Neural cell (in vitro differentiated cells): ENCODE measurements around the gene ABI3BP. TPM values are rescaled to one million over a fixed set of nuclear protein-coding genes. Genes with fewer than 3 reads are reported as not detected.

Source experiments
- H2AFZ ChIP-seq: fragments of 200-600, 300-800 bp; sonication (generic), shearing (Covaris generic); 2 replicates; pipeline ENCODE4 v1.6.0; 2014; ENCODE audit warnings: low read depth, mild to moderate bottlenecking, antibody characterized with exemption, low read length, moderate library complexity
- H3F3A ChIP-seq: fragments of 200-600 bp; shearing (Covaris generic); 2 replicates; pipeline ENCODE4 v1.6.1; 2016; ENCODE audit warnings: mild to moderate bottlenecking, moderate library complexity, mixed read lengths, antibody characterized with exemption, low read length; ENCODE audit not compliant: insufficient read depth, poor library complexity, severe bottlenecking
- H3K27ac ChIP-seq: fragments of 200-600, 300-800 bp; sonication (generic), shearing (Covaris generic); 2 replicates; pipeline ENCODE4 v1.5.1; 2014; ENCODE audit warnings: mild to moderate bottlenecking, low read length, moderate library complexity
- H3K27me3 ChIP-seq: fragments of 300-800, 200-600 bp; sonication (generic), shearing (Covaris generic); 2 replicates; pipeline ENCODE4 v1.6.0; 2014; ENCODE audit warnings: mild to moderate bottlenecking, low read depth, low read length, moderate library complexity; ENCODE audit not compliant: insufficient read depth
- H3K36me3 ChIP-seq: fragments of 300-800, 200-600 bp; sonication (generic), shearing (Covaris generic); 2 replicates; pipeline ENCODE4 v1.5.1; 2014; ENCODE audit warnings: mild to moderate bottlenecking, antibody characterized with exemption, low read length, moderate library complexity; ENCODE audit not compliant: insufficient read depth
- H3K4me2 ChIP-seq: fragments of 300-800, 200-600 bp; sonication (generic), shearing (Covaris generic); 2 replicates; pipeline ENCODE4 v1.6.0; 2014; ENCODE audit warnings: mild to moderate bottlenecking, low read length
- H3K4me3 ChIP-seq: fragments of 300-800, 200-600 bp; sonication (generic), shearing (Covaris generic); 2 replicates; pipeline ENCODE4 v1.5.1; 2014; ENCODE audit warnings: mild to moderate bottlenecking, low read length, moderate library complexity
- H3K79me2 ChIP-seq: fragments of 200-600 bp; shearing (Covaris generic); replicated peaks from 2 replicates; pipeline ENCODE4 v1.6.0; 2014; ENCODE audit warnings: mild to moderate bottlenecking, low read length, moderate library complexity; ENCODE audit not compliant: insufficient read depth
- H3K9ac ChIP-seq: fragments of 300-800, 200-600 bp; sonication (generic), shearing (Covaris generic); 2 replicates; pipeline ENCODE4 v1.6.1; 2016; ENCODE audit warnings: mild to moderate bottlenecking, low read length, mixed read lengths
- H3K9me2 ChIP-seq: fragments of 200-600 bp; shearing (Covaris generic); 2 replicates; pipeline ENCODE4 v1.6.1; 2016; ENCODE audit warnings: mild to moderate bottlenecking, low read length, mixed read lengths; ENCODE audit not compliant: insufficient read depth
- H3K9me3 ChIP-seq: fragments of 200-600, 300-800 bp; sonication (generic), shearing (Covaris generic); 2 replicates; pipeline ENCODE4 v1.6.1; 2016; ENCODE audit warnings: mild to moderate bottlenecking, mixed run types, low read length, moderate library complexity, mixed read lengths
- H4K20me1 ChIP-seq: fragments of 200-600 bp; shearing (Covaris generic); 2 replicates; pipeline ENCODE4 v1.6.1; 2016; ENCODE audit warnings: mild to moderate bottlenecking, mixed run types; ENCODE audit not compliant: insufficient read depth
- CTCF ChIP-seq: fragments of 450-650 bp; IDR thresholded peaks from 2 replicates; pipeline ENCODE4 v1.5.1; 2014; ENCODE audit warnings: antibody characterized with exemption, mild to moderate bottlenecking, moderate library complexity; ENCODE audit not compliant: poor library complexity, severe bottlenecking
- EP300 ChIP-seq: fragments of 450-650 bp; conservative IDR thresholded peaks from 2 replicates; pipeline ENCODE4 v1.6.1; 2014; ENCODE audit warnings: antibody characterized with exemption, mild to moderate bottlenecking, moderate library complexity; ENCODE audit not compliant: poor library complexity, severe bottlenecking
- EZH2 ChIP-seq: fragments of 200-600, 300-800 bp; shearing (Covaris generic), sonication (generic); IDR thresholded peaks from 2 replicates; pipeline ENCODE4 v1.6.1; 2014; ENCODE audit warnings: antibody characterized with exemption, low read length, borderline replicate concordance, mild to moderate bottlenecking; ENCODE audit not compliant: insufficient read depth, poor library complexity, severe bottlenecking
- MXI1 ChIP-seq: fragments of 450-650 bp; conservative IDR thresholded peaks from 2 replicates; pipeline ENCODE4 v1.6.1; 2014; ENCODE audit warnings: antibody characterized with exemption, mild to moderate bottlenecking; ENCODE audit not compliant: poor library complexity, severe bottlenecking
- POLR2AphosphoS5 ChIP-seq: IDR thresholded peaks from 2 replicates; pipeline ENCODE4 v1.6.1; 2012
- RAD21 ChIP-seq: fragments of 450-650 bp; conservative IDR thresholded peaks from 2 replicates; pipeline ENCODE4 v1.6.1; 2014; ENCODE audit warnings: antibody characterized with exemption, mild to moderate bottlenecking, moderate library complexity
- REST ChIP-seq: IDR thresholded peaks from 2 replicates; pipeline ENCODE4 v1.6.1; 2012; ENCODE audit warnings: borderline replicate concordance
- SMC3 ChIP-seq: fragments of 450-650 bp; conservative IDR thresholded peaks from 2 replicates; pipeline ENCODE4 v1.6.1; 2014; ENCODE audit warnings: antibody characterized with exemption, mild to moderate bottlenecking, moderate library complexity; ENCODE audit not compliant: poor library complexity
- TAF1 ChIP-seq: IDR thresholded peaks from 2 replicates; pipeline ENCODE4 v1.6.1; 2012; ENCODE audit warnings: low read depth
- polyA plus RNA-seq: library from polyadenylated mRNA; depleted of rRNA; stranded (reverse); fragments of >200 nt; gene quantifications from 2 replicates; pipeline ENCODE4 v1.2.3, GENCODE V29; 2014

ABI3BP gene
- polyA plus RNA-seq, 1 donor from 2014 or later, result not detected

GRCh38 chr3:100709842-100710260, 283.4 kb downstream of the ABI3BP start:
- H3K27ac ChIP-seq, result peak overlapping the region; percentile 80
- H4K20me1 ChIP-seq, result no peaks in the 10 kb centered on the region
- H2AFZ ChIP-seq, result no peak overlapping the region
- H3F3A ChIP-seq, result peaks cover 5% of the 10 kb centered on the region
- no peaks in the 10 kb centered on the region for H3K9me3 ChIP-seq
- TF ChIP-seq EZH2 (no peak), RAD21 (peak; percentile 34)
- no peaks in the 10 kb centered on the region for H3K36me3 ChIP-seq
- H3K4me3 ChIP-seq, result peak overlapping the region; percentile 81
- H3K9me2 ChIP-seq, result no peaks in the 10 kb centered on the region
- peak overlapping the region; percentile 90 for H3K9ac ChIP-seq
- H3K4me2 ChIP-seq, result peak overlapping the region; percentile 87
- no peaks in the 10 kb centered on the region for H3K27me3 ChIP-seq
- H3K79me2 ChIP-seq, result peaks cover 46% of the 10 kb centered on the region

GRCh38 chr3:100708989-100709841, 284.0 kb downstream of the ABI3BP start, which contains the start of gene TFG:
TSS of gene TFG (plus strand) at chr3:100709494. CDS start at chr3:100713686, 4,192 bp downstream.
- Histone ChIP-seq H3K9me2 (no peaks in the 10 kb centered on the region), H3K79me2 (peaks cover 40% of the 10 kb centered on the region), H3K27me3 (no peaks in the 10 kb centered on the region), H3K4me2 (peak within 1 kb of the TSS; percentile 87), H3F3A (peaks cover 5% of the 10 kb centered on the region), H3K9ac (peak within 1 kb of the TSS; percentile 90), H3K27ac (peak within 1 kb of the TSS; percentile 80), H3K36me3 (no peaks in the 10 kb centered on the region), H3K9me3 (no peaks in the 10 kb centered on the region), H4K20me1 (no peaks in the 10 kb centered on the region), H3K4me3 (peak within 1 kb of the TSS; percentile 81), H2AFZ (peak within 1 kb of the TSS; percentile 34)
- TF ChIP-seq TAF1 (no peak), RAD21 (no peak), MXI1 (no peak), EP300 (peak; percentile 19), CTCF (no peak), SMC3 (no peak), POLR2AphosphoS5 (peak; percentile 77), REST (peak; percentile 67)
